Astrocyte of the hippocampus (primary cell): ENCODE results near the gene MEGF6.
"Not testable (repeated sequence)": the region's sequence is repeated elsewhere in the genome, so short reads cannot be mapped to it uniquely, and the experiment has no call there.

Experiments used
- DNase-seq: peaks from one replicate; pipeline ENCODE4 v3.0.0; 2011; ENCODE audit warnings: low read depth, low spot score

MEGF6 gene

DNA sequence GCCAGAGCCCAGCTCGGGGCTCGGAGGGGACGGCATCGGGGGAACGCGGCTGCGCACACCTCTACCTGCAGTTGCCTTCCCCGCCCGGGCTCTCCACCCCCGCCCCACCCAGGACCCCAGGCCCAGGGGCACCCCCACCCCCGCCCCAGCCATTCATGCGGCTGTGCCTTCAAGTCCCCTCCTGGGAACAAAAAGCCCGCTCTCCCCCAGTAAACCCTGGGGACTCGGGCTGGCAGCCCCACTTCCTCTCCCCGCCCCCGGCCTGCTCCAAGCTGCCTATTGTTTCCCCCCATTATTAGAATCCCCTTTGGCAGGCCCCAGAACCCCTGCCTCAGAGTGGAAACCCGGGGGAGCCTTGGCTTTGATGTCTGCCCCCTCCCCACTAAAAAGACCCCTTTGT lies 18.0 kb downstream of the MEGF6 start:
- no peak for DNase-seq

DNA sequence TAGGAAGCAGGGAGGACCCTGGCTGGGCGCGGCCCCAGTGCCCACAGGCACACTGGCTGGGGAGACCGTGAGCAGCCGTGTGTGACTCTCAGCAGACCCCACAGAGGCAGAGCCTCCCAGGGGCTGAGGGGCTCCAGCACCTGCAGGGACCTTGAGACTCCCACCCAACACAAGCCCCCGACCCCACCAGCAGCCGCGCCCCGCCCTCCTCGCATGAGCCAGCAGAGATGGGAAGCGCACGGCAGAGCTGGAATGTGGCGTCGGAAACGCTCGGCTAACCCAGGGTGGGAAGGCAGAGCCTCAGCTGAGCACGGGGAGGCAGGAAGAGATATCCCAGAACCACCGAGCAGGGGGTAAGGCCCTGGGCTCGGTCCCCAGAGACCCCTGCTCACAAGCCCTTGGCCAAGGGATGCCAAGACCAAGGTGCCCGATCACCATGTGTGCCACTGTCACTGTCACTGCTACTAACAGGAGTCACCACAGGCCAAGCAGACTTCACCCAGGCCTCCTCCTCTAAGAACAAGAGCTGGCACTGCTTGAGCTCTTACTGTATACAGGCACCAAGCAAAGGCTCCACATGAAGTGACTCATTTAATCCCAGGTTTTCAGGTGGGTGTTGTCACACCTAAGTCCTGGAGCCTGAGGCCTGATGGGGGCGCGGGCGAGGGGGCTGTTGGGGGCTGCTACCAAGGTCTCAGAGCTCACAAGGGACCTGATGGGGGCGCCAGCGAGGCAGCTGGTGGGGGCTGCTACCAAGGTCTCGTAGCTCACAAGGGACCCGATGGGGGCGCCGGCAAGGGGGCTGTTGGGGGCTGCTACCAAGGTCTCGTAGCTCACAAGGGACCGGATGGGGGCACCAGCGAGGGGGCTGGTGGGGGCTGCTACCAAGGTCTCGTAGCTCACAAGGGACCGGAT lies 20.1 kb downstream of the MEGF6 start:
- no peak for DNase-seq

DNA sequence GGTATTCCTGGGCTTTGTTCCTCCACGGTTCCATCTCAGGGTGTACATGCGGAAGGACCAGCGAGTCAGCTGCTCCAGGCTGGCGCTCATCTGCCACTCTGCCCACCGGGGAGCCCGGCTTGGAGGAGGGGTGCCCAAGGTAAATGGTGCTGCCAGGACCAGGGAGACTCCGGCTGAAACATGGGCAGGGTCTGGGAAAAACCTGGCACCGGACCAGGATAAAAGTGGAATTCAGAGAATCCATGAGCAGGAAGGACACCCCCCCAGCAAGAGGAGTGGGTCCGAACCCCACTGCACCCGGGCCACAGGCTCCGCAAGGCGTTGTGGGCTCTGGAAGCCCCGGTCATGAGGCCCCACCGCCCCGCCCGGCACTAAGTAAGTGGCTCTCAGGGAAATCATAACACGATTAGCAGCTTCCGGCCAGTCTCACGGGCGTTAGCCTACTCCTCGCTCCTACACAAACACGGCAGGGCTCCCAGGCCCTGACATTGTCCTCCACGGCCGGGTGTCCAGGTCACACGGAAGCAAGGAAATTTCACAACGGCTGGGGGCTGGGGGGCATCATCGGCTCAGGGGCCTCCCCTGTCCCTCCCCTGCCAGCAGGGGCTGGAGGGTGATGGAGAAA lies 21.1 kb downstream of the MEGF6 start:
- no peak for DNase-seq

DNA sequence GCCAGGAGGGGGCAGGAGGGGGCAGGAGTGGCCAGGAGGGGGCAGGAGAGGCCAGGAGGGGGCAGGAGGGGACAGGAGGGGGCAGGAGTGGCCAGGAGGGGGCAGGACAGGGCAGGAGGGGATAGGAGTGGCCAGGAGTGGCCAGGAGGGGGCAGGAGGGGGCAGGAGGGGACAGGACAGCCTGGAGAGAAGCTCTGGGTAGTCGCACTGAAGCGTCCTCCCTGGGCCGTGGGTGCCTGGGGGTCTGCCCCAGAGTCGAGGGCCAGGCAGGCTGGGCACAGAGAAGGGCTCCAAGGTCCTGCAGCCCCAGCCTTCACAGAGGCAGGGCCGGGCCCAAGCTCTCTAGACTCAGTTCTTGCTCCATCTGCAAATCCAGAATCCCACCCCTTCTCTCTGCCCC lies 22.9 kb downstream of the MEGF6 start:
- no peak for DNase-seq

DNA sequence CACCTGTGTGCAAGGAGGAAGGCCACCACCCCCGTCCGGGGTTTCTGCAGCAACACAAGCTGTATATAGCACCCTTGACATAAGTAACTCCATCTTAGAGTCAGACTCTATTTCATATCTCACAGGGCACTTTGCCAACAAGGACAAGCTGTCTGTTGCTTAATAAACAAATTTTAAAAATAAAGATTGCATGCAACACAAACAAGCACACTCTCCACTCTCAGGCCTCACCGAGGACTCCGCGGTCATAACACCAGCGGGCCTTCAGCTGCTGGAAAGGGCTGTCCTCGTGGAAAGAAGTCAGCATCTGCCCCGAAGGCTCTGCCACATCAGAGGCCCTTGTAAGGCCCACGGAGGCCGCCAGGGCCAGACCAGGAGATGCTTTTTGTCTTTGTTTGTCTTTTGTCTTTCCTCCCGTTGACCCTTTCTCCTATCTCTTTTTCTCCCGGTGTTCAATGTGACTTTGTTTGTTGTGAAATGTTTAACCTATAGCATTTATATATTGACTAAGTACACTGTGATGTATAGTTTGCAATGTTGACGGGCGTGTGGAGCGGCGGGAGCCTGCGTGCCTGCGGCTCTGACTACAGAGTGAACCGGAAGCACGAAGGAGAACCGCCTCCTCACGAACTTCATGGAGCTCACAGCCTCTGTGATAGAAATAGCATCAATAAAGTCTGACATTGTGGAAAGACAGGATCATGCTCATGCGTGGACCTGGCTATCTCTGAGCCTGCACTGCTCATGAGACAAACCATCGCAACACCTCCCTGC lies 24.1 kb downstream of the MEGF6 start:
- DNase-seq, result no peak

DNA sequence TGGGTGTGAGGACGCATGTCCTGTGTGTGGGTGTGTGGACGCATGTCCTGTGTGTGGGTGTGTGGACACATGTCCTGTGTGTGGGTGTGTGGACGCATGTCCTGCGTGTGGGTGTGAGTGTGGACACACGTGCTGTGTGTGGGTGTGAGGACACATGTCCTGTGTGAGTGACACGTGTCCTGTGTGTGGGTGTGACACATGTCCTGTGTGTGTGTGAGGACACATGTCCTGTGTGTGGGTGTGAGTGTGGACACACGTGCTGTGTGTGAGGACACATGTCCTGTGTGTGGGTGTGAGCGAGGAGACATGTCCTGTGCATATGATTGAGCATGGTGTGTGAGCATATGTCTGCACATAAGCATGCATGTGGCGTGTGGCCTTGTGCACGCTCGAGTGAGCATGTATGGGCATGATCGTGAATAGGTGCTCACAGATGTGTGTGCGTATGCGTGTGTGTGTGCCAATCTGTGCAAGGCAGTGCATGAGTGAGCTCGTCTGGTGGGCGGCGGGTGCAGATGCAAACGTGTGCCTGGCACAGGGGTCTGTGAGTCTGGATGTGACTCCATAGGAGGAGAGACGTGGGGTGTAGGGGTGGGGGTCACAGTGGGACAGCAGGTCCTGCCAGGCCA lies 25.3 kb downstream of the MEGF6 start:
- no peak for DNase-seq

DNA sequence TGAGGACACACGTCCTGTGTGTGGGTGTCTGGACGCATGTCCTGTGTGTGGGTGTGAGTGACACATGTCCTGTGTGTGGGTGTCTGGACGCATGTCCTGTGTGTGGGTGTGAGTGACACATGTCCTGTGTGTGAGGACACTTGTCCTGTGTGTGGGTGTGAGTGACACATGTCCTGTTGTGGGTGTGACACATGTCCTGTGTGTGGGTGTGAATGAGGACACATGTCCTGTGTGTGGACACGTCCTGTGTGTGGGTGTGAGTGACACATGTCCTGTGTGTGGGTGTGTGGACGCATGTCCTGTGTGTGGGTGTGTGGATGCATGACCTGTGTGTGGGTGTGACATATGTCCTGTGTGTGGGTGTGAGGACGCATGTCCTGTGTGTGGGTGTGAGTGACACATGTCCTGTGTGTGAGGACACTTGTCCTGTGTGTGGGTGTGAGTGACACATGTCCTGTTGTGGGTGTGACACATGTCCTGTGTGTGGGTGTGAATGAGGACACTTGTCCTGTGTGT lies 25.9 kb downstream of the MEGF6 start:
- DNase-seq, result not testable (repeated sequence)

DNA sequence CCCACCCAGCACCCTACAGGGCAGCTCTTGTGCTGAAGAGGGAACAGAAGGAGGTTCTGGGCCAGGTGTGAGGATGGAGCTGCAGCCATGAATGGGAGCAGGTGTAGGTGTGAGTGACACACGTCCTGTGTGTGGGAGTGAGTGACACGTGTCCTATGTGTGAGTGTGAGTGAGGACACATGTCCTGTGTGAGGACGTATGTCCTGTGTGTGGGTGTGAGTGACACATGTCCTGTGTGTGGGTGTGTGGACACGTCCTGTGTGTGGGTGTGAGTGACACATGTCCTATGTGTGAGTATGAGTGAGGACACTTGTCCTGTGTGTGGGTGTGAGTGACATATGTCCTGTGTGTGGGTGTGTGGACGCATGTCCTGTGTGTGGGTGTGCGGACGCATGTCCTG lies 26.4 kb downstream of the MEGF6 start:
- no peak for DNase-seq

DNA sequence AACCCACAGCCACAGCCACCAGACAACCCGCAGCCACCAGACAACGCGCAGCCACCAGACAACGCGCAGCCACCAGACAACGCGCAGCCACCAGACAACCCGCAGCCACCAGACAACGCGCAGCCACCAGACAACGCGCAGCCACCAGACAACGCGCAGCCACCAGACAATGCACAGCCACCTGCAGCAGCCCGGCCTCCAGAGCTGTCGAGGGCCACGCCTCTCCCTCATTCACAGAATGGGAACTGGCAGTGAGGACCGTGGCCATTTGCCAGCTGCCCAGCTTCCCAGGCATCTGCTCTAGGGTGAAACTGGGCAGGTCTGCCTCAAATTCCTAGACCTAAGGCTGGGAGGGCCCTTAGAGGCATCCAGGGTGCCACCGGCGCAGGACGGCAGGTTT lies 27.6 kb downstream of the MEGF6 start:
- DNase-seq, result not testable (repeated sequence)

DNA sequence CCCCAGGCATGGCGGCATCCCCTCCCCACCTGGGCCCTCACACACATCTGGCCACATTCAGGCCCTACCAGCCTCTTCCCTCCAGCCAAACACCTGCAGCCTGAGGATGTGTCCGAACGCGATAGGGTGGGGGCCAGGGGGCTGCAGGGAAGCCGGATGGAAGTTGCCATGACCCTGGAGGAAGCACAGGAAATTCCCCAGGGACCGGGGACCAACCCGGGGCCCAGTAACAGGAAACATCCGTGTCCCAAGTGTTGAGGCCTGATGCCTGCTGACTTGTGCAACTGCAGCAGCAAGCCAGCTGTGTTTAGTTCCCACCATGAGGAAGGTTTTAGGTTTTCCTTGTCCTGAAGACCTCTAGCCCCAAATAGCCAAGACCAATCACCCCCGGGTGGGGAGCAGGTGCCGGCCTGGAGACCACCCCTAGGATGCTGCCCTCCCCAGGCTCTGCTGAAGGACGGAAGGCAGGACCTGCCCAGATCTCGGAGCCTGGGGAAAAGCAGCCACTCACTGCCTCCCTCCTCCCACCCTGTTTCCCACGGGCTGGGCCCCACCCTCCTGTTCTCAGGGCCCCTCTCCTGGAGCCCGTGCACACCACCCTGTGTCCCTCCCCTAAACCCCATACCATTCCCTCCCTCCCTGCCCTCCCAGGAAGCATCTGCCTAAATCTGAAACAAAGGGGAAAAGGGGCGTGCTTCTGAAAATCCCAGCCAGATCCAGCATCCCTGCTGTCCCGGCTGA lies 29.8 kb downstream of the MEGF6 start:
- no peak for DNase-seq

DNA sequence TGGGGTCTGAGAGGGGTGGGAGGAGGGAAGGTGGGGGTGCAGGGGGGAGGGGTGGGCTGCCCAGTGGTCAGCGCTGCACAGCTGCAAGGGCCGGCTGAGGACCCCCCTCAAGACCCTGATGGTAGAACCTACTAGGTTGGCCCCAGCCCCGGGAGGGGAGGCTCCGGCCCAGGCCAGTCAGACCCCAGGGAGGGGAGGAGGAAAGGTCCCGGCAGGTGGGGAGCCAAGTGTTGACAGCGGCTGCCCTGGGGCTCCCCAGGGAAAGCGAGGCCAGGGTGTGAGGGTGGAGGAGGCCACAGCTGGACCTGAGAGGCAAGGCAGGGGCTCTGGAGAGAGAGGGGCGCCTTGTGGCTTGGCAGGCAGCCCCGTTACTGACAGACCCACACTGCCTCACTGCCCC lies 31.1 kb downstream of the MEGF6 start:
- no peak for DNase-seq

DNA sequence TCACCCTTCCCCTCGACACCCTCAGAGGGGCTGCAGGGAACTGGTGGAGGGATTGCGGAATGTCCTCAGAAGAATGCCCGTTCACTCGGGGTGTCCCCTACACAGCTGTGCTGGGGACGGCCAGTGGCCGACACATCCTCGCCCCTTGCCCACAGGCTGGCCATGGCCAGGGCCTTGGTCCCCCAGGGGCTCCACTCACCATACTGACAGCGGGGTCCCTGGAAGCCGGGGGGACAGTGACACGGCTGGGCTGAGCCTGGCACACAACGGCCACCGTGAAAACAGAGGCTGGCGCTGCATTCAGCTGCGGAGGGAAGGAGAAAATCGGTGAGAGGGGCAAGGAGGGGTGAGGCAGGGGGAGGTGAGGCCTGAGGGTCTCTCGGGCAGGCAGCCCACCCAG lies 31.7 kb downstream of the MEGF6 start:
- DNase-seq, result no peak

DNA sequence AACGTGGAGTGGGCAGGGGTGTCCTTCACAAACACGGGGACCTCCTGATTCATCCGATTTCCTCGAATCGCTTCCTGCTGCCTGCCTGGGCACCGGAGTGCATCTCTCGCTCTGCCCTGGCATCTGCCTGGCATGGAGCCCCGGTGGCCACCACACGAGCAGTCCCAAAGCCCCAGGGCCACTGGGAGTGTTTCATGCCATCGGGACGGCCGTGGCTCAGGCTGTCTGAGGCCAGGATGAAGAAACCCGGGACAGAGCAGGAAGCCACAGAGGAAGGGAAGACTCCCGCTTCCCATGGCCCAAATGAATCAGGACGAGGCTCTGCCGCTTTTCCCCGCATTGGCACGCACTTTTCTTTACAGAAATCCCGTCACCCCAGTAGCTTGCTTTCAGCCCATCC lies 32.4 kb downstream of the MEGF6 start:
- no peak for DNase-seq

DNA sequence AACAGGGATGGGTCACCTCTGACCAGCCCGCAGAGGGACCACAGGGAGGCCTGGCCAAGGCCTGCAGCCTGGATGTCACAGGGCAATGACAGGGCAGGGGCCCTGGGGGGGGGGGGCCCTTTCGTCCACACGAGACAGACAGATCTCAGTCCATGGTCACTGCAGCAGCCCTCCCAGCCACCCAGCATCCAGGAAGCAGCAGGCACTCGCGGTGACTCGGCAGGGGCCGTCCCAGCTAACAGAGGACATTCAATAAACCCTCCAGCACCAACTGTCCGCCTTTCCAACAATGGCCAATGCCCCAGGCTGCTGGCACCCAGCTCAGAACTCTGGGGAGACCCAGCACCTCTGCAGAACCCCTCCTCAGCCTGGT lies 32.9 kb downstream of the MEGF6 start:
- DNase-seq, result no peak

DNA sequence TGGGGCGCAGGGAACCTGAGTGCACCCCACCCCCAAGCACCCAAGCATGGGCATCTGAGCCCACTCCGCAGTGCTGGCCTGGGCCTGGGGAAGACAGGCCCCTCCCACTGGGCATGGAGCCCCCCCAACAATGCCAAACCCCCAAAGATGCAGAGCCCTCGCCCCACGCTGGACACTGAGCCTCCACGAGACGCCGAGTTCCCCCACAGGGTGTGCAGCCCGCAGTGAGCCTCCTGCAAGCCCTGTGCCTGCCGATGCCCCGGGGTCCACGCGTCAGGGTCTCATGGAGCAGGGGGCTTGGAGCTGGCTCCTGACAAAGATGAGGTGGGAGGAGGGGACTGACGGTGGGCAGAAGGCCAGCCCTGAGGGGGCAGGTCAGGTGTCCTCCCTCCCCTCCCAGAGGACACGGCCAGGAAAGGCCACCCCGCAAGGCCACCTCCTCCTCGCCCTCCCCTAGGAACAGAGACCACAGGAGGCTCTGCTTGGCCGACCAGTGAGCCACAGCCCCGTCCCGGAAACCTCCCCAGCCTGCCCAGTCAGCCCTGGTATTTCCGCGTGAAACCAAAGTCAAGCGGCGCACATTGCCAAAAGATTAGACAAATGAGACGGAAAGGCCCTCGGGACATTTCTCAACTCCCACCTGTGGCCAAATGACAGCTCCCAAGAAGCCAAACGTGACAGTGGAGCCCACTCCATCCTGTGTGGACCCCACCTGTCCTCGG lies 33.4 kb downstream of the MEGF6 start:
- peak; percentile 85 for DNase-seq

DNA sequence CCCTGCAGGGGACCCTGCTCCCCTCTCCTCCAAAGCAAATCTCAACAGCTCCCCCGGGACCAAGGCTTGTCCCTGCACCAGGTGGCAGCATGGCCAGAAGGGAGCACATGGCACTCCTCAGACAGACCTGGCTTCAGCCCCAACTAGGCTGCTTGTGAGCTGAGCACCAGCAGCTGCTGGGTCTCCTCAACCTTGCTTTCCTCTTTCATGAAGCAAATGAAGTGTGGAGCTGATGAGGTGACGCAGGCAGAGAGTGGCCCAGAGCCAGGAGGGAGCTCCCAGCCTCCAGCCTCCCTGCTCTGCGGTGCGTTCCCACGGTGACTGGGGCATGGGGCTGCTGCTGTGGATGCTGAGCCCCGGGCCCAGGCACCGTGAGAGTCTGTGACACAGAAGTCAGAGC lies 34.0 kb downstream of the MEGF6 start:
- peak; percentile 87 for DNase-seq

DNA sequence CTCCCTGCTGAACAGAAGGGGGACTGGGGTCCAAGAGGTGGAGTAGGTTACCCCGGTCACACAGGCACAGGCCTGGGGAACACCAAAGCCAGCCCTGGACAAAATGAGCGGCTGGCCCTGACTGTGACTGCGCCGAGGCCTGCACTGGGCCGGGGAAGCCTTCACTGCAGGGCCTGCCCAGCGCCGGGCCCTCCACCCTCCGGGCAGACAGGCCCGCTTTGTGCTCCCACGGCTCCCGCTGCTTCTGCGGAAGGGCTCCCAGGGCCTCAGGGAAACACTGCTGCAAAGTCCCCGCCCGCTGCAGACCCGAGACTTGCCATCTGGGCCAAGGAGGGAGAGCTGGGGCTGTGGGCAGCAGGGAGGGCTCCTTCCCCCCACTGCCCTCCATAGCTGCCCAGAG lies 35.3 kb downstream of the MEGF6 start:
- no peak for DNase-seq

DNA sequence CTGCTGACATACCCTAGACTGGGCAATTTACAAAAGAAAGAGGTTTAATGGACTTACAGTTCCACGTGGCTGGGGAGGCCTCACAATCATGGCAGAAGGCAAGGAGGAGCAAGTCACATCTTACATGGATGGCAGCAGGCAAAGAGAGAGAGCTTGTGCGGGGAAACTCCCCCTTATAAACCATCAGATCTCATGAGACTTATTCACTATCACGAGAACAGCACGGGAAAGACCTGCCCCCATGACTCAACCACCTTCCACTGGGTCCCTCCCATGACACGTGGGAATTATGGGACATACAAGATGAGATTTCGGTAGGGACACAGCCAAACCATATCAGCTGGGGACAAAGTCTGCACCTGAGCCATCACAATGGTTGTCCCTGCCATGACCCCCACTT lies 35.8 kb downstream of the MEGF6 start:
- DNase-seq, result not testable (repeated sequence)

DNA sequence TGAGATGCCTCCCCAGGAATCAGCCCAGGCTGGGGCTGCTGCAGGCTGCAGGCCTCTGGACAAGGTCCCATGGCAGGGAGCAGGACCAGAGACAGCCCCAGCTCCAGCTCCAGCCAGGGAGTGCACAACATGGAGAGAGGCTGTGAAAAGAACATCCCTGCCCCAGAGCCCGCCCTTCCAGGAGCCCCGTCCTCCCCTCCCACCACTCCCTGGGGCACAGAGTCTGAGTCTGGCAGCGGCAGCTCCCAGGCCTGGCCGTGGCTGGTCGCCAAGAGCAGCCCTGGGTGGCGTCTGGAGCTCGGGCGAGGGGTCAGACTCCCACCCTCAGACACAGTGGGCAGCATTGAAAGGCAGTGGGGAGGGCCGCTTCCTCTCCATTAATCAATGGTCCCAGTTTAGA lies 37.8 kb downstream of the MEGF6 start:
- peak; percentile 34 for DNase-seq

DNA sequence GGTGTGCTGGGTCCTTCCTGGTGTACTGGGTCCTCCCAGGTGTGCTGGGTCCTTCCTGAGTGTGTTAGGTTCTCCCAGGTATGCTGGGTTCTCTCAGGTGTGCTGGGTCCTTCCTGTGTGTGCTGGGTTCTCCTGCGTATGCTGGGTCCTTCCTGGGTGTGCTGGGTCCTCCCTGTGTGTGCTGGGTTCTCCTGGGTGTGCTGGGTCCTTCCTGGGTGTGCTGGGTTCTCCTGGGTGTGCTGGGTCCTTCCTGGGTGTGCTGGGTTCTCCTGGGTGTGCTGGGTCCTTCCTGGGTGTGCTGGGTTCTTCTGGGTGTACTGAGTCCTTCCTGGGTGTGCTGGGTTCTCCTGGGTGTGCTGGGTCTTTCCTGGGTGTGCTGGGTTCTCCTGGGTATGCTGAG lies 38.7 kb downstream of the MEGF6 start:
- not testable (repeated sequence) for DNase-seq
